GM18907 (cell line): ENCODE results near the gene NDUFB5.
"Not testable (repeated sequence)": the region's sequence is repeated elsewhere in the genome, so short reads cannot be mapped to it uniquely, and the experiment has no call there.

Experiments used
- ATAC-seq: cut with Tn5 transposase; IDR thresholded peaks from one replicate; pipeline ENCODE4 v1.9.1; 2021; ENCODE audit warnings: mild to moderate bottlenecking, moderate library complexity; ENCODE audit not compliant: unreplicated experiment

NDUFB5 gene

GRCh38 chr3:179630753-179631451 is 26.3 kb downstream of the NDUFB5 start:
- ATAC-seq, result no peak

GRCh38 chr3:179640469-179640868 is 35.9 kb downstream of the NDUFB5 start:
- ATAC-seq, result no peak

- ATAC-seq, result no peak
Observed at GRCh38 chr3:179642871-179643270, 38.3 kb downstream of the NDUFB5 start.

GRCh38 chr3:179643837-179644236 is 39.2 kb downstream of the NDUFB5 start:
- not testable (repeated sequence) for ATAC-seq

GRCh38 chr3:179646177-179646576 is 41.6 kb downstream of the NDUFB5 start:
- ATAC-seq, result no peak

- ATAC-seq, result no peak
Observed at GRCh38 chr3:179651687-179652446, 47.3 kb downstream of the NDUFB5 start.

- peak; percentile 83 for ATAC-seq
Observed at GRCh38 chr3:179652447-179653095, 48.0 kb downstream of the NDUFB5 start, which contains the start of gene USP13. USP13 (plus strand) TSS chr3:179653040; CDS start chr3:179653226, 186 bp downstream.

- ATAC-seq, result peak; percentile 66
Observed at GRCh38 chr3:179653096-179653797, 48.7 kb downstream of the NDUFB5 start.

GRCh38 chr3:179655236-179655635 is 50.6 kb downstream of the NDUFB5 start:
- ATAC-seq, result no peak

- no peak for ATAC-seq
Observed at GRCh38 chr3:179658606-179659005, 54.0 kb downstream of the NDUFB5 start.

- ATAC-seq, result no peak
Observed at GRCh38 chr3:179660872-179661271, 56.3 kb downstream of the NDUFB5 start.

GRCh38 chr3:179661777-179662176 is 57.2 kb downstream of the NDUFB5 start:
- no peak for ATAC-seq

- ATAC-seq, result no peak
Observed at GRCh38 chr3:179663093-179663492, 58.5 kb downstream of the NDUFB5 start.

- no peak for ATAC-seq
Observed at GRCh38 chr3:179666030-179666429, 61.4 kb downstream of the NDUFB5 start.

GRCh38 chr3:179666436-179667035 is 61.9 kb downstream of the NDUFB5 start:
- no peak for ATAC-seq

- ATAC-seq, result no peak
Observed at GRCh38 chr3:179668429-179668828, 63.8 kb downstream of the NDUFB5 start.

GRCh38 chr3:179670311-179670710 is 65.7 kb downstream of the NDUFB5 start:
- ATAC-seq, result no peak

- ATAC-seq, result no peak
Observed at GRCh38 chr3:179671309-179671708, 66.7 kb downstream of the NDUFB5 start.

GRCh38 chr3:179671747-179672242 is 67.2 kb downstream of the NDUFB5 start:
- ATAC-seq, result no peak

- no peak for ATAC-seq
Observed at GRCh38 chr3:179672918-179673317, 68.3 kb downstream of the NDUFB5 start.
